Stimulated activated memory B cell treated with anti-CD40 and anti-IgM and Interleukin-4, amounts not matched to agents 10 μg/mL and 1 μg/mL and 100 μg/mL, for 72 hours (primary cell): ENCODE measurements around the gene DDX20.
A peak's percentile ranks its signal among the peaks of the same experiment; 100 is the strongest.
"Not testable (repeated sequence)": the region's sequence is repeated elsewhere in the genome, so short reads cannot be mapped to it uniquely, and the experiment has no call there.

Source experiments
- ATAC-seq: fragments of 150-1000 bp; cut with Tn5 transposase; 2 replicates; pipeline ENCODE4 v1.10.0; 2021
- H3K27ac Mint-ChIP-seq: one replicate; pipeline ENCODE4 v1.8.0; 2022; ENCODE audit warnings: mild to moderate bottlenecking, mixed read lengths
- H3K27me3 Mint-ChIP-seq: one replicate; pipeline ENCODE4 v1.8.0; 2022; ENCODE audit warnings: mixed read lengths
- H3K36me3 Mint-ChIP-seq: one replicate; pipeline ENCODE4 v1.8.0; 2022; ENCODE audit warnings: mixed read lengths
- H3K4me1 Mint-ChIP-seq: one replicate; pipeline ENCODE4 v1.8.0; 2022; ENCODE audit warnings: mixed read lengths
- H3K4me3 Mint-ChIP-seq: one replicate; pipeline ENCODE4 v1.8.0; 2022; ENCODE audit warnings: mild to moderate bottlenecking, moderate library complexity, mixed read lengths
- H3K9me3 Mint-ChIP-seq: one replicate; pipeline ENCODE4 v1.8.0; 2022; ENCODE audit warnings: mixed read lengths

Gene DDX20

GRCh38 chr1:111738436-111739193, 17.1 kb upstream of the DDX20 start:
- H3K4me3 Mint-ChIP-seq, result peak overlapping the region; percentile 95
- H3K27me3 Mint-ChIP-seq, result peaks cover 20% of the 10 kb centered on the region
- H3K36me3 Mint-ChIP-seq, result no peaks in the 10 kb centered on the region
- peak overlapping the region; percentile 79 for H3K27ac Mint-ChIP-seq
- peaks cover 32% of the 10 kb centered on the region for H3K4me1 Mint-ChIP-seq
- peak; percentile 84 for ATAC-seq
- H3K9me3 Mint-ChIP-seq, result no peaks in the 10 kb centered on the region

GRCh38 chr1:111739194-111739924, 16.3 kb upstream of the DDX20 start, which contains the start of gene INKA2:
INKA2 (minus strand) TSS chr1:111739395; CDS start chr1:111739242, 153 bp downstream.
- H3K27ac Mint-ChIP-seq, result peak within 1 kb of the TSS; percentile 79
- peak; percentile 93 for ATAC-seq
- H3K4me3 Mint-ChIP-seq, result peak within 1 kb of the TSS; percentile 95
- no peaks in the 10 kb centered on the region for H3K36me3 Mint-ChIP-seq
- H3K9me3 Mint-ChIP-seq, result no peaks in the 10 kb centered on the region
- H3K27me3 Mint-ChIP-seq, result peaks cover 20% of the 10 kb centered on the region
- H3K4me1 Mint-ChIP-seq, result peaks cover 32% of the 10 kb centered on the region

GRCh38 chr1:111739925-111740765, 15.6 kb upstream of the DDX20 start:
- no peaks in the 10 kb centered on the region for H3K9me3 Mint-ChIP-seq
- no peaks in the 10 kb centered on the region for H3K36me3 Mint-ChIP-seq
- peaks cover 20% of the 10 kb centered on the region for H3K27me3 Mint-ChIP-seq
- H3K27ac Mint-ChIP-seq, result peak overlapping the region; percentile 79
- ATAC-seq, result no peak
- peaks cover 32% of the 10 kb centered on the region for H3K4me1 Mint-ChIP-seq
- H3K4me3 Mint-ChIP-seq, result peak overlapping the region; percentile 95

- not testable (repeated sequence) for H3K36me3 Mint-ChIP-seq, H3K9me3 Mint-ChIP-seq, ATAC-seq, H3K4me3 Mint-ChIP-seq, H3K27ac Mint-ChIP-seq
- H3K4me1 Mint-ChIP-seq, result peaks cover 33% of the 10 kb centered on the region
- H3K27me3 Mint-ChIP-seq, result peaks cover 20% of the 10 kb centered on the region
Measured at GRCh38 chr1:111742292-111742691, 13.4 kb upstream of the DDX20 start.

GRCh38 chr1:111742938-111743549, 12.7 kb upstream of the DDX20 start:
- H3K27me3 Mint-ChIP-seq, result peaks cover 20% of the 10 kb centered on the region
- H3K4me3 Mint-ChIP-seq, result no peak overlapping the region
- no peak overlapping the region for H3K27ac Mint-ChIP-seq

GRCh38 chr1:111743679-111744101, 12.0 kb upstream of the DDX20 start:
- peaks cover 20% of the 10 kb centered on the region for H3K27me3 Mint-ChIP-seq
- H3K4me3 Mint-ChIP-seq, result no peak overlapping the region
- H3K4me1 Mint-ChIP-seq, result peaks cover 24% of the 10 kb centered on the region
- H3K27ac Mint-ChIP-seq, result no peak overlapping the region
- no peaks in the 10 kb centered on the region for H3K36me3 Mint-ChIP-seq
- no peaks in the 10 kb centered on the region for H3K9me3 Mint-ChIP-seq
- ATAC-seq, result no peak

More at GRCh38 chr1:111742938-111743549, 12.7 kb upstream of the DDX20 start:
- Mint-ChIP-seq H3K9me3 (no peaks in the 10 kb centered on the region), H3K4me1 (peaks cover 30% of the 10 kb centered on the region), H3K36me3 (no peaks in the 10 kb centered on the region)
- ATAC-seq, result no peak

GRCh38 chr1:111745675-111746613, 9.8 kb upstream of the DDX20 start:
- ATAC-seq, result no peak
- Mint-ChIP-seq H3K4me3 (no peak overlapping the region), H3K4me1 (peaks cover 6% of the 10 kb centered on the region), H3K27me3 (peaks cover 4% of the 10 kb centered on the region), H3K27ac (no peak overlapping the region), H3K36me3 (no peaks in the 10 kb centered on the region), H3K9me3 (no peaks in the 10 kb centered on the region)

- Mint-ChIP-seq H3K27ac (no peak overlapping the region), H3K36me3 (no peaks in the 10 kb centered on the region), H3K9me3 (no peaks in the 10 kb centered on the region), H3K27me3 (no peaks in the 10 kb centered on the region), H3K4me3 (no peak overlapping the region), H3K4me1 (peaks cover 5% of the 10 kb centered on the region)
- no peak for ATAC-seq
Measured at GRCh38 chr1:111746614-111746999, 9.1 kb upstream of the DDX20 start.

- peak; percentile 61 for ATAC-seq
- no peaks in the 10 kb centered on the region for H3K27me3 Mint-ChIP-seq
Measured at GRCh38 chr1:111747282-111747734, 8.4 kb upstream of the DDX20 start.

GRCh38 chr1:111747947-111748346, 7.8 kb upstream of the DDX20 start:
- no peak overlapping the region for H3K4me3 Mint-ChIP-seq
- peaks cover 12% of the 10 kb centered on the region for H3K4me1 Mint-ChIP-seq
- H3K36me3 Mint-ChIP-seq, result no peaks in the 10 kb centered on the region
- H3K27me3 Mint-ChIP-seq, result no peaks in the 10 kb centered on the region
- no peak overlapping the region for H3K27ac Mint-ChIP-seq
- no peak for ATAC-seq
- no peaks in the 10 kb centered on the region for H3K9me3 Mint-ChIP-seq

More at GRCh38 chr1:111747282-111747734, 8.4 kb upstream of the DDX20 start:
- H3K36me3 Mint-ChIP-seq, result no peaks in the 10 kb centered on the region
- no peaks in the 10 kb centered on the region for H3K9me3 Mint-ChIP-seq
- no peak overlapping the region for H3K4me3 Mint-ChIP-seq
- peak overlapping the region; percentile 15 for H3K27ac Mint-ChIP-seq
- peaks cover 12% of the 10 kb centered on the region for H3K4me1 Mint-ChIP-seq

GRCh38 chr1:111749628-111750027, 6.1 kb upstream of the DDX20 start:
- H3K27me3 Mint-ChIP-seq, result no peaks in the 10 kb centered on the region
- H3K4me3 Mint-ChIP-seq, result no peak overlapping the region
- peaks cover 21% of the 10 kb centered on the region for H3K4me1 Mint-ChIP-seq
- H3K36me3 Mint-ChIP-seq, result no peaks in the 10 kb centered on the region
- no peaks in the 10 kb centered on the region for H3K9me3 Mint-ChIP-seq
- ATAC-seq, result no peak
- no peak overlapping the region for H3K27ac Mint-ChIP-seq

GRCh38 chr1:111750856-111751255, 4.8 kb upstream of the DDX20 start:
- Mint-ChIP-seq H3K27ac (no peak overlapping the region), H3K27me3 (no peaks in the 10 kb centered on the region), H3K4me1 (peaks cover 25% of the 10 kb centered on the region), H3K9me3 (no peaks in the 10 kb centered on the region), H3K36me3 (no peaks in the 10 kb centered on the region), H3K4me3 (no peak overlapping the region)
- no peak for ATAC-seq

GRCh38 chr1:111751906-111752575, 3.7 kb upstream of the DDX20 start:
- H3K4me1 Mint-ChIP-seq, result peaks cover 34% of the 10 kb centered on the region
- no peak for ATAC-seq
- no peaks in the 10 kb centered on the region for H3K27me3 Mint-ChIP-seq
- H3K4me3 Mint-ChIP-seq, result no peak overlapping the region
- H3K27ac Mint-ChIP-seq, result no peak overlapping the region
- H3K36me3 Mint-ChIP-seq, result no peaks in the 10 kb centered on the region
- no peaks in the 10 kb centered on the region for H3K9me3 Mint-ChIP-seq
